ENCODE measurements around the gene PLXNB1. TPM values are rescaled to one million over a fixed set of nuclear protein-coding genes. Genes with fewer than 3 reads are reported as not detected.

Gene PLXNB1
- total RNA-seq, 1 experiment from 2014 or later, result 35.6 TPM

- peak; percentile 47 for ATAC-seq
- Histone ChIP-seq H3K27me3 (ENCODE audit: insufficient read depth, low read length) (no peaks in the 10 kb centered on the region), H4K20me1 (ENCODE audit: insufficient read depth) (no peaks in the 10 kb centered on the region), H3K4me2 (ENCODE audit: low read length) (peak overlapping the region; percentile 79), H2AFZ (ENCODE audit: low read depth, low read length, poor library complexity, severe bottlenecking) (no peak overlapping the region), H3K9me2 (ENCODE audit: insufficient read depth) (no peaks in the 10 kb centered on the region), H3K4me3 (replicated peaks in 1 of 2; ENCODE audit: low read depth in 1 of 2, low read length in 2 of 2) (peak overlapping the region in 1 of 2 experiments; percentile 46; a peak in 1 of 4 replicates), H3K79me2 (ENCODE audit: insufficient read depth, low read length) (peaks cover 14% of the 10 kb centered on the region; the same call in 1 of the 2 replicates), H3K4me1 (ENCODE audit: control insufficient read depth in 1 of 2, insufficient read depth in 2 of 2, low read length in 2 of 2) (peaks cover 55 to 77% of the 10 kb centered on the region in 2 experiments), H3K27ac (ENCODE audit: low read depth, low read length) (peak overlapping the region; percentile 62), H3K9me3 (ENCODE audit: control insufficient read depth in 1 of 2, insufficient read depth in 1 of 2, low read depth in 1 of 2, low read length in 2 of 2) (no peaks in the 10 kb centered on the region), H3K9ac (ENCODE audit: low read length) (peak overlapping the region; percentile 55), H3K36me3 (ENCODE audit: control insufficient read depth in 1 of 2, insufficient read depth in 2 of 2, low read length in 2 of 2) (peaks cover 0 to 17% of the 10 kb centered on the region in 2 experiments; a peak in 1 of 4 replicates)
- POLR2A ChIA-PET, result interaction anchor here (0.6 to 1.2 kb wide), 2 partner anchors 14 to 32 kb away, joined by 4 read pairs; partner anchors contain the start of gene ATRIP
- RAD21 ChIA-PET (ENCODE audit: low non-redundant PET in 1 of 2, low total read pairs in 2 of 2, uncharacterized antibody in 2 of 2, unreplicated experiment in 2 of 2), result interaction anchor here (0.7 to 3.0 kb wide), 3 partner anchors 31 to 68 kb away, joined by 3 to 23 read pairs (median 13); no protein-coding TSS in a partner anchor
- CTCF ChIA-PET, result interaction anchor here (0.7 to 6.4 kb wide), 6 partner anchors 9 to 238 kb away, joined by 3 to 386 read pairs (median 4); no protein-coding TSS in a partner anchor
- intact Hi-C loops (cut with micrococcal nuclease), result loop anchor here (1.0 kb wide), 1 partner anchor 238 kb away; no protein-coding TSS in a partner anchor
- TF ChIP-seq, protein P1, sequence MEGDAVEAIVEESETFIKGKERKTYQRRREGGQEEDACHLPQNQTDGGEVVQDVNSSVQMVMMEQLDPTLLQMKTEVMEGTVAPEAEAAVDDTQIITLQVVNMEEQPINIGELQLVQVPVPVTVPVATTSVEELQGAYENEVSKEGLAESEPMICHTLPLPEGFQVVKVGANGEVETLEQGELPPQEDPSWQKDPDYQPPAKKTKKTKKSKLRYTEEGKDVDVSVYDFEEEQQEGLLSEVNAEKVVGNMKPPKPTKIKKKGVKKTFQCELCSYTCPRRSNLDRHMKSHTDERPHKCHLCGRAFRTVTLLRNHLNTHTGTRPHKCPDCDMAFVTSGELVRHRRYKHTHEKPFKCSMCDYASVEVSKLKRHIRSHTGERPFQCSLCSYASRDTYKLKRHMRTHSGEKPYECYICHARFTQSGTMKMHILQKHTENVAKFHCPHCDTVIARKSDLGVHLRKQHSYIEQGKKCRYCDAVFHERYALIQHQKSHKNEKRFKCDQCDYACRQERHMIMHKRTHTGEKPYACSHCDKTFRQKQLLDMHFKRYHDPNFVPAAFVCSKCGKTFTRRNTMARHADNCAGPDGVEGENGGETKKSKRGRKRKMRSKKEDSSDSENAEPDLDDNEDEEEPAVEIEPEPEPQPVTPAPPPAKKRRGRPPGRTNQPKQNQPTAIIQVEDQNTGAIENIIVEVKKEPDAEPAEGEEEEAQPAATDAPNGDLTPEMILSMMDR (IDR thresholded peaks at IDR 0.05 in 2 of 3, conservative IDR thresholded peaks at IDR 0.05 in 1 of 3; ENCODE audit: borderline replicate concordance in 1 of 3, insufficient read depth in 1 of 3, low read depth in 2 of 3, low read length in 2 of 3), result peak in 2 of 3 experiments; percentile 54 to 58; a peak in 4 of 6 replicates
- TF ChIP-seq CEBPB (IDR thresholded peaks at IDR 0.05; ENCODE audit: low read depth), result no peak
- TF ChIP-seq POLR2A (IDR thresholded peaks at IDR 0.05; ENCODE audit: borderline replicate concordance, extremely low read depth, insufficient read depth, insufficient read length), result no peak
- TF ChIP-seq POLR2AphosphoS5 (IDR thresholded peaks at IDR 0.05; ENCODE audit: low read depth, low read length), result no peak
- peak; percentile 24 for DNase-seq (ENCODE audit: low read depth, low spot score)
- no TSS peak for BruUV-seq (replicated peaks)
Observed at GRCh38 chr3:48432411-48433371, 2.8 kb upstream of the PLXNB1 start.
